WERI-Rb-1 (cell line): Measurements from ENCODE around the gene CCDC154.
"Not testable (repeated sequence)": the region's sequence is repeated elsewhere in the genome, so short reads cannot be mapped to it uniquely, and the experiment has no call there.

ENCODE experiments used
- DNase-seq: peaks from one replicate; pipeline ENCODE4 v3.0.0-alpha.2; 2020
- H3K27ac ChIP-seq: fragments of 250-450 bp; sonication (Bioruptor Pico); 2 replicates; pipeline ENCODE4 v1.5.1; 2020; ENCODE audit warnings: mild to moderate bottlenecking, moderate library complexity
- H3K27me3 ChIP-seq: fragments of 250-450 bp; sonication (Bioruptor Pico); 2 replicates; pipeline ENCODE4 v1.5.1; 2021; ENCODE audit warnings: mild to moderate bottlenecking, low read depth, moderate library complexity; ENCODE audit not compliant: insufficient read depth, severe bottlenecking
- H3K36me3 ChIP-seq: fragments of 250-450 bp; sonication (Bioruptor Pico); 2 replicates; pipeline ENCODE4 v1.5.1; 2020; ENCODE audit warnings: mild to moderate bottlenecking, moderate library complexity
- H3K4me3 ChIP-seq: 2 replicates; pipeline ENCODE4 v1.5.1; 2011; ENCODE audit warnings: low read depth, mild to moderate bottlenecking, control low read depth, low read length
- H3K9me3 ChIP-seq: fragments of 250-450 bp; sonication (Bioruptor Pico); 2 replicates; pipeline ENCODE4 v1.5.1; 2021; ENCODE audit warnings: mild to moderate bottlenecking, moderate library complexity; ENCODE audit not compliant: severe bottlenecking
- TF ChIP-seq, protein P1 (sequence below): IDR thresholded peaks from 2 replicates; pipeline ENCODE4 v1.5.1; 2011; ENCODE audit warnings: low read depth, mild to moderate bottlenecking, control low read depth, inconsistent platforms, low read length

Gene CCDC154

DNA sequence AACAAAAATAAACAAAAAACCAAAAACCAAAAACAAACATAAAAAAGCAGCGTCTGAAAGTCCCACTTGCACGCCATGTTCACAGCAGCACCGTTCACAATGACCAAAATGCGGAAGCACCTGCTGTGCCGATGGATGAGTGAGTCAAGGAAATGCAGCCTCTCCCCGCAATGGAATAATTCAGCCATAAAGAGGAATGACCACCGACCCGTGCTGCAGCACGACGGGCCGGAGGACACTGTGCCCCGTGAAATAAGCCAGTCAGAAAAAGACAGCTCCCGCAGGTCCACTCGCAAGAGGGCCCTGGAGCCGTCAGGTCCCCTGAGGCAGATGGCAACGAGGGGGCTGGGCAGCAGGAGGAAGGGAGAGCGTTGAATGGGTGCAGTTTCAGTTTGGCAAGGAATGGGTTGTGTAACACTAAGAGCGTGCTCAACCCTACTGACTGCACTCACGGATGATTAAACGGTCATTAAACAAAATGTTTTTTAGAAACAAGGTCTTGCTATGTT is 25.4 kb upstream of the CCDC154 start:
- Histone ChIP-seq H3K9me3 (no peaks in the 10 kb centered on the region), H3K27me3 (no peaks in the 10 kb centered on the region), H3K36me3 (no peaks in the 10 kb centered on the region; the same call in 1 of the 2 replicates), H3K27ac (no peak overlapping the region), H3K4me3 (no peak overlapping the region)
- no peak for DNase-seq
- TF ChIP-seq, protein P1, sequence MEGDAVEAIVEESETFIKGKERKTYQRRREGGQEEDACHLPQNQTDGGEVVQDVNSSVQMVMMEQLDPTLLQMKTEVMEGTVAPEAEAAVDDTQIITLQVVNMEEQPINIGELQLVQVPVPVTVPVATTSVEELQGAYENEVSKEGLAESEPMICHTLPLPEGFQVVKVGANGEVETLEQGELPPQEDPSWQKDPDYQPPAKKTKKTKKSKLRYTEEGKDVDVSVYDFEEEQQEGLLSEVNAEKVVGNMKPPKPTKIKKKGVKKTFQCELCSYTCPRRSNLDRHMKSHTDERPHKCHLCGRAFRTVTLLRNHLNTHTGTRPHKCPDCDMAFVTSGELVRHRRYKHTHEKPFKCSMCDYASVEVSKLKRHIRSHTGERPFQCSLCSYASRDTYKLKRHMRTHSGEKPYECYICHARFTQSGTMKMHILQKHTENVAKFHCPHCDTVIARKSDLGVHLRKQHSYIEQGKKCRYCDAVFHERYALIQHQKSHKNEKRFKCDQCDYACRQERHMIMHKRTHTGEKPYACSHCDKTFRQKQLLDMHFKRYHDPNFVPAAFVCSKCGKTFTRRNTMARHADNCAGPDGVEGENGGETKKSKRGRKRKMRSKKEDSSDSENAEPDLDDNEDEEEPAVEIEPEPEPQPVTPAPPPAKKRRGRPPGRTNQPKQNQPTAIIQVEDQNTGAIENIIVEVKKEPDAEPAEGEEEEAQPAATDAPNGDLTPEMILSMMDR = no peak

GRCh38 chr16:1469141-1469540 is 24.8 kb upstream of the CCDC154 start:
- H3K27me3 ChIP-seq, H3K27ac ChIP-seq, DNase-seq, H3K36me3 ChIP-seq, H3K9me3 ChIP-seq, H3K4me3 ChIP-seq: not testable (repeated sequence)

GRCh38 chr16:1468426-1468810 is 24.1 kb upstream of the CCDC154 start:
- TF ChIP-seq, protein P1 = no peak
- Histone ChIP-seq H3K9me3 (no peaks in the 10 kb centered on the region), H3K4me3 (no peak overlapping the region), H3K27ac (no peak overlapping the region), H3K36me3 (peaks cover 4% of the 10 kb centered on the region), H3K27me3 (no peaks in the 10 kb centered on the region)
- DNase-seq = no peak

- DNase-seq = no peak
- H3K27ac ChIP-seq = no peak overlapping the region
- TF ChIP-seq, protein P1 = no peak
These were observed 22.7 kb upstream of the CCDC154 start for GRCh38 chr16:1466968-1467521.

GRCh38 chr16:1466054-1466453 is 21.7 kb upstream of the CCDC154 start:
- TF ChIP-seq, protein P1 = no peak
- Histone ChIP-seq H3K27ac (no peak overlapping the region), H3K36me3 (peaks cover 13% of the 10 kb centered on the region), H3K9me3 (no peaks in the 10 kb centered on the region), H3K4me3 (no peak overlapping the region), H3K27me3 (no peaks in the 10 kb centered on the region)
- no peak for DNase-seq

More at GRCh38 chr16:1466968-1467521, 22.7 kb upstream of the CCDC154 start:
- no peaks in the 10 kb centered on the region for H3K9me3 ChIP-seq
- H3K27me3 ChIP-seq = no peaks in the 10 kb centered on the region
- no peak overlapping the region for H3K4me3 ChIP-seq
- peaks cover 4% of the 10 kb centered on the region for H3K36me3 ChIP-seq

- no peak overlapping the region for H3K4me3 ChIP-seq
- H3K36me3 ChIP-seq = peaks cover 18% of the 10 kb centered on the region
- H3K9me3 ChIP-seq = no peaks in the 10 kb centered on the region
- no peaks in the 10 kb centered on the region for H3K27me3 ChIP-seq
- H3K27ac ChIP-seq = no peak overlapping the region
- TF ChIP-seq, protein P1 = no peak
- no peak for DNase-seq
These were observed 21.2 kb upstream of the CCDC154 start for GRCh38 chr16:1465567-1465915.
